GM20000 (cell line): ENCODE results near the gene PAIP1.
"Not testable (repeated sequence)": the region's sequence is repeated elsewhere in the genome, so short reads cannot be mapped to it uniquely, and the experiment has no call there.

Experiments
- DNase-seq: peaks from one replicate; pipeline ENCODE4 v3.0.0; 2012; ENCODE audit warnings: low spot score
- TF ChIP-seq, protein P1 (sequence below): IDR thresholded peaks from 2 replicates; pipeline ENCODE4 v1.5.1; 2012; ENCODE audit warnings: mild to moderate bottlenecking, control low read depth; ENCODE audit errors: extremely low read depth, missing control alignments

The PAIP1 gene

GRCh38 chr5:43555895-43556606 is 826 bp downstream of the PAIP1 start:
- TF ChIP-seq, protein P1, sequence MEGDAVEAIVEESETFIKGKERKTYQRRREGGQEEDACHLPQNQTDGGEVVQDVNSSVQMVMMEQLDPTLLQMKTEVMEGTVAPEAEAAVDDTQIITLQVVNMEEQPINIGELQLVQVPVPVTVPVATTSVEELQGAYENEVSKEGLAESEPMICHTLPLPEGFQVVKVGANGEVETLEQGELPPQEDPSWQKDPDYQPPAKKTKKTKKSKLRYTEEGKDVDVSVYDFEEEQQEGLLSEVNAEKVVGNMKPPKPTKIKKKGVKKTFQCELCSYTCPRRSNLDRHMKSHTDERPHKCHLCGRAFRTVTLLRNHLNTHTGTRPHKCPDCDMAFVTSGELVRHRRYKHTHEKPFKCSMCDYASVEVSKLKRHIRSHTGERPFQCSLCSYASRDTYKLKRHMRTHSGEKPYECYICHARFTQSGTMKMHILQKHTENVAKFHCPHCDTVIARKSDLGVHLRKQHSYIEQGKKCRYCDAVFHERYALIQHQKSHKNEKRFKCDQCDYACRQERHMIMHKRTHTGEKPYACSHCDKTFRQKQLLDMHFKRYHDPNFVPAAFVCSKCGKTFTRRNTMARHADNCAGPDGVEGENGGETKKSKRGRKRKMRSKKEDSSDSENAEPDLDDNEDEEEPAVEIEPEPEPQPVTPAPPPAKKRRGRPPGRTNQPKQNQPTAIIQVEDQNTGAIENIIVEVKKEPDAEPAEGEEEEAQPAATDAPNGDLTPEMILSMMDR = no peak
- peak; percentile 57 for DNase-seq

DNA sequence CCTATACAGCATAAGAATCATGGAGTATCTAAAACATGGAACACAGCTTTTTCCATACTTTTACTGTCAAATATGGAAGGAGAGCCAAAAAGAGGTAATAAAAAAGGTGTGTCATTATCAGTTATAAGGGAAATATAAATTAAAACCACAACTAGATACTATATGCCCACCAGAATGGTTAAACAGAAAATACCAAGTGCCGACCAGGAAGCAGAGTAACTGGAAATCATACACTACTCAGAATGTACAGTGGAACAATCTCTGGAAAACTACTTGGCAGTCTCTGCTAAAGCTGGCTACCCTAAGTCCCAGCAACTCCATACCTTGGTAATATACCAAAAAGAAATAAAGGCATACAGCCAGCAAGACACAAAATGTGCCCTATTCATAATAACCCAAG is 2.4 kb downstream of the PAIP1 start:
- DNase-seq = no peak
- TF ChIP-seq, protein P1 = no peak

- TF ChIP-seq, protein P1 = no peak
- no peak for DNase-seq
These were observed 3.5 kb downstream of the PAIP1 start for GRCh38 chr5:43553381-43553780.

DNA sequence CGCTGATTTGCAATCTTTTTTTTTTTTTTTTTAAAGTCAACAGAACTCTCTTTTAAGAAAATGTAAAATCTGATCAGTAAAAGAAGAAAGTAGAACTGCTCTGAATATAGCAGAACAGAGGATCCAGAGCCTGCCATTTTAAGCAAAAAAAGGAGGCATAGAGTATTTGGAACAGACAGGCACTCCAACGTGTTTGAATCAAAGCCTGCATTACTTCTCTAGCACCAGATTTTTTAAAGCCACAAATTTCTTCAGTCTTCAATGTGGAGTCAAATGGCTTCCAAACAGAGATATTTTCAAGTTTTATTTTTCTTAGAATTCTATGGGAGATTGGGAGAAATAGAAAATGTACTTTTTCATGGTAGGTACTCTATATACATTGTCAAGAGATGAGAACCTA is 5.1 kb downstream of the PAIP1 start:
- no peak for DNase-seq
- TF ChIP-seq, protein P1 = no peak

GRCh38 chr5:43549272-43549671 is 7.6 kb downstream of the PAIP1 start:
- DNase-seq = not testable (repeated sequence)

DNA sequence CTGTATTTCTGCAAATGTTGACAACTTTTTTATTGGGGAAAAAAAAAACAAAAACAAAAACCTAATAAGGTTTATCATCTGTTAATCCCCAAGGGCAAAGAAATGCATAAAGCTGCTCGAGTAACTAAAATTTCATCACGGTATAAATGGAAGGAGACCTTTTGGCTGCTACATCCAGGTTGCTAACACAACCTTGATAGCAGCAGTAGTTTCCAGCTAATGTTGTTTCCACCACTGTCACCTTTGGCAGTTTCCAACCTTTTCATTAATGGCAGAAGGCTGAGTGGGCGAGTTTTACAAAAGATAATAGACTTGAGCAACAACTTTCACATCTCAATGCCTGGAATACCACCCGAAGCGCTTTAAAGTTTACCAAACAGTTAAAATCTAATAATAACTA is 8.5 kb downstream of the PAIP1 start:
- TF ChIP-seq, protein P1 = no peak
- DNase-seq = no peak

- TF ChIP-seq, protein P1 = no peak
- no peak for DNase-seq
These were observed 9.3 kb downstream of the PAIP1 start for GRCh38 chr5:43547532-43547931.

DNA sequence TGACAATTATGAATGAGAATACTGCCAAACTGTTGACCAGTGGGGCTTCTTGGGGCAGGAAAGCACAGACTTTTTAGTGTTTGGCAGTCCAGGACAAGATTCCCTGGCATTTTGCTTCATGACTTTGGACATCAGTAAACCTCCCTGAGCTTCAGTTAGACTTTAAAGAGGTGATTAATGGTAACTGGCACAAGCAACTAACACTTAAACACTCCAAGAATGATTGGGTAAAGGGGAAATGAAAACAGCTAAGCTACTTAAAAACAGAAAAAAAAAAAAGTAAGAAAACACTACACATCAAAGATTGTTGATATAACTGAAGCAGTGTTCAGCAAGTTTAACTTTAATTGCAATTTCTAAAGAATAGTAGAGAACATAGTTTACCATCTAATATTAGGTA is 13.4 kb downstream of the PAIP1 start:
- no peak for DNase-seq
- TF ChIP-seq, protein P1 = no peak
